ENCODE measurements around the gene RAB26. TPM values are rescaled to one million over a fixed set of nuclear protein-coding genes. Genes with fewer than 3 reads are reported as not detected.
A peak's percentile ranks its signal among the peaks of the same experiment; 100 is the strongest.

RAB26 gene
- total and polyA plus RNA-seq, 2 of the 13 experiments (the other 11 are each of a cell fraction or from before 2014, with no cell fraction given): 0.86 to 3.6 TPM

- TF ChIP-seq, protein P1, sequence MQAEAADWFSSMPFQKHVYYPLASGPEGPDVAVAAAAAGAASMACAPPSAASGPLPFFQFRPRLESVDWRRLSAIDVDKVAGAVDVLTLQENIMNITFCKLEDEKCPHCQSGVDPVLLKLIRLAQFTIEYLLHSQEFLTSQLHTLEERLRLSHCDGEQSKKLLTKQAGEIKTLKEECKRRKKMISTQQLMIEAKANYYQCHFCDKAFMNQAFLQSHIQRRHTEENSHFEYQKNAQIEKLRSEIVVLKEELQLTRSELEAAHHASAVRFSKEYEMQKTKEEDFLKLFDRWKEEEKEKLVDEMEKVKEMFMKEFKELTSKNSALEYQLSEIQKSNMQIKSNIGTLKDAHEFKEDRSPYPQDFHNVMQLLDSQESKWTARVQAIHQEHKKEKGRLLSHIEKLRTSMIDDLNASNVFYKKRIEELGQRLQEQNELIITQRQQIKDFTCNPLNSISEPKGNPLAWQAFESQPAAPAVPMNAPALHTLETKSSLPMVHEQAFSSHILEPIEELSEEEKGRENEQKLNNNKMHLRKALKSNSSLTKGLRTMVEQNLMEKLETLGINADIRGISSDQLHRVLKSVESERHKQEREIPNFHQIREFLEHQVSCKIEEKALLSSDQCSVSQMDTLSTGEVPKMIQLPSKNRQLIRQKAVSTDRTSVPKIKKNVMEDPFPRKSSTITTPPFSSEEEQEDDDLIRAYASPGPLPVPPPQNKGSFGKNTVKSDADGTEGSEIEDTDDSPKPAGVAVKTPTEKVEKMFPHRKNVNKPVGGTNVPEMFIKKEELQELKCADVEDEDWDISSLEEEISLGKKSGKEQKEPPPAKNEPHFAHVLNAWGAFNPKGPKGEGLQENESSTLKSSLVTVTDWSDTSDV (CRISPR knock-in tag; IDR thresholded peaks at IDR 0.05): 0 out of 2 replicates have a peak, but pooled peaks have one; percentile 18
- TF ChIP-seq POLR2G (IDR thresholded peaks at IDR 0.05; ENCODE audit: low read depth, low read length) (no peak), ZNF660 (CRISPR knock-in tag; IDR thresholded peaks at IDR 0.05; ENCODE audit: borderline replicate concordance, low read depth) (no peak), RARA (CRISPR knock-in tag; IDR thresholded peaks at IDR 0.05) (0 out of 2 replicates have a peak, but pooled peaks have one; percentile 25), ZFP90 (CRISPR knock-in tag; IDR thresholded peaks at IDR 0.05; ENCODE audit: borderline replicate concordance) (no peak), ARNT (IDR thresholded peaks at IDR 0.05) (no peak), RFXAP (CRISPR knock-in tag; IDR thresholded peaks at IDR 0.05; ENCODE audit: borderline replicate concordance) (no peak), ZNF563 (CRISPR knock-in tag; IDR thresholded peaks at IDR 0.05) (no peak; the same call in 1 of the 2 replicates), ZFX (CRISPR knock-in tag; IDR thresholded peaks at IDR 0.05; ENCODE audit: low read depth) (peak; percentile 92), ZNF501 (CRISPR knock-in tag; IDR thresholded peaks at IDR 0.05) (no peak), SALL1 (CRISPR knock-in tag; IDR thresholded peaks at IDR 0.05) (peak; percentile 44; the same call in 1 of the 2 replicates), MYC (CRISPR knock-in tag; IDR thresholded peaks at IDR 0.05; ENCODE audit: borderline replicate concordance) (peak; percentile 67; the same call in 1 of the 2 replicates), HMGA1 (CRISPR knock-in tag; conservative IDR thresholded peaks at IDR 0.05) (no peak), MATR3 (CRISPR knock-in tag; IDR thresholded peaks at IDR 0.05) (no peak), ZNF724P (CRISPR knock-in tag; IDR thresholded peaks at IDR 0.05; ENCODE audit: borderline replicate concordance) (0 out of 2 replicates have a peak, but pooled peaks have one; percentile 33), MEIS1 (CRISPR knock-in tag; IDR thresholded peaks at IDR 0.05; ENCODE audit: borderline replicate concordance) (peak; percentile 34; the same call in 1 of the 2 replicates), ZNF577 (CRISPR knock-in tag; IDR thresholded peaks at IDR 0.05; ENCODE audit: borderline replicate concordance, low read depth) (no peak), ZMAT3 (CRISPR knock-in tag; conservative IDR thresholded peaks at IDR 0.05) (0 out of 2 replicates have a peak, but pooled peaks have one; percentile 29), HNF4A (CRISPR knock-in tag; IDR thresholded peaks at IDR 0.05) (no peak), ZNF609 (CRISPR knock-in tag; IDR thresholded peaks at IDR 0.05; ENCODE audit: borderline replicate concordance) (0 out of 2 replicates have a peak, but pooled peaks have one; percentile 33), MTA1 (CRISPR knock-in tag; IDR thresholded peaks at IDR 0.05; ENCODE audit: borderline replicate concordance) (peak; percentile 50; the same call in 1 of the 2 replicates), ETV5 (CRISPR knock-in tag; IDR thresholded peaks at IDR 0.05; ENCODE audit: borderline replicate concordance) (no peak), DR1 (CRISPR knock-in tag; IDR thresholded peaks at IDR 0.05) (no peak)
Observed at GRCh38 chr16:2190002-2190658, 41.7 kb downstream of the RAB26 start (continued).
